HG03442 (cell line): ENCODE measurements around the gene PALM.
"Not testable (repeated sequence)": the region's sequence is repeated elsewhere in the genome, so short reads cannot be mapped to it uniquely, and the experiment has no call there.

Source experiments
- ATAC-seq: cut with Tn5 transposase; IDR thresholded peaks from one replicate; pipeline ENCODE4 v1.9.1; 2021; ENCODE audit warnings: mild to moderate bottlenecking, moderate library complexity; ENCODE audit not compliant: unreplicated experiment

Gene PALM

DNA sequence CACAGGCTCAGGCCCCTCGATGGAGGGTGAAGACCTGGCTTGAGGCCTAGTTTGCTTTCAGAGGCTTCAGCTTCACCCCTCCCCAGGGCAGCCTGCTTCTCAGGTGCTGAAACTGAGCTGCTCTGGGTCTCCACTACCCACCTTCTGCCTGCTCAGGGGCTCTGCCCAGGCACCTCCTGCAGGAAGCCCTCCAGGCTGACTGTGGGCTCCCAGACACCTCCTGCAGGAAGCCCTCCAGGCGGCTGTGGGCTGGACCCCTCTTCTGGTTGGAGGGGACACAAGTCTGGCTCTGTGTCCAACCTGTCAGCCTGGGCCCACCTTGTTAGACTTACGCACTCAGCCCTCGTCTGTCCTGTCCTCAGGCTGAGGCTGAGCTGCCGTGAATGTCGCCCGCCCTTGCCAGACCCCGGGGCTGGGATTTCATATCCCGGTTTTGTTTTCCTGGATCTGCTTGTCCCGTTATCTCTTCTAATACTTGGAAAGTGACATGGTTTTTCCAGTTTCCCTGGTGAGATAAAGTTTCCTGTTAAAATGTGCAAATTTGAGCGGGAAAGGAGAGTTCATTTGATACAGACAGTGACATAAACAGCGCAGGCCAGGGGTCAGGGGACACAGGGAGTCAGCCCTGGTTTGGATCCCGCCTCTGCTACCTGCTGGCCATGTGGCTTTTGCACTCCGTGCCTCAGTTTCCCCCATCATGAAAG is 21.4 kb downstream of the PALM start:
- no peak for ATAC-seq

DNA sequence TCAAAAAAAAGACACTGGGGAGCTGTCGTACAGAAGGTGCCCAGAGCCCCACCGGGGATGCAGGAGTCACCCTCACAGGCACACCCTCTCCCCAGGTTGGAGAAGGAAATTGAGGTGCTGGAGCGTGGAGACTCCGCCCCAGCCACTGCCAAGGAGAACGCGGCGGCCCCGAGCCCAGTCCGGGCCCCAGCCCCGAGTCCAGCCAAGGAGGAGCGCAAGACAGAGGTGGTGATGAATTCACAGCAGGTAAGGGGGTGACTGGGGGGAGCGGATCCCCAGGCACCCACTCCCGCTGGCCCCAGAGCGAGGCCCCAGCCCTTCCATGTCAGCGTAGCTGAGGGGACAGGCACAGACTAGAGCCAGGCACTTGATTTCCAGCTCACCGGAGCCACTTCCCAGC is 22.3 kb downstream of the PALM start:
- no peak for ATAC-seq

GRCh38 chr19:732148-733069 is 23.7 kb downstream of the PALM start:
- no peak for ATAC-seq

GRCh38 chr19:734716-735115 is 26.0 kb downstream of the PALM start:
- no peak for ATAC-seq

DNA sequence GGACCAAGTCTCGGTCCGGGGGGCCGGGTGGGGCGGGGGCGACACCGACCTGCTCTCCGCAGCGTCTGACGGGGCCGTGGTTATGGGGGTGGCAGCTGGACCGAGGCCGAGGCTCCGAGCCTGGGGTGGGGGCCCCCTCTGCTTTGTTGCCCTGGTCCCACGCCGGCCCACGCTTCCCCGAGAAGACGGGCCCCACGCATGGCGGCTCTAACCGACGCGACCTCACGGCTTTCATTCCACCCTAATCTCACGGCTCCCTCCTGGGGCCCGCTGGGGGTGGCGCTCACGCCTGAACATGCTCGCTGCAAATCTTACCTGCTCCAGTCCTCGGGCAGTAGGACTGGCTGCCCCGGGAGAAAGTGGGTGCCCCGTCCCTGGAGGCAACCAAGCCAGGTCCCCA is 27.4 kb downstream of the PALM start:
- ATAC-seq = no peak

GRCh38 chr19:737591-738093 is 28.9 kb downstream of the PALM start:
- ATAC-seq = no peak

DNA sequence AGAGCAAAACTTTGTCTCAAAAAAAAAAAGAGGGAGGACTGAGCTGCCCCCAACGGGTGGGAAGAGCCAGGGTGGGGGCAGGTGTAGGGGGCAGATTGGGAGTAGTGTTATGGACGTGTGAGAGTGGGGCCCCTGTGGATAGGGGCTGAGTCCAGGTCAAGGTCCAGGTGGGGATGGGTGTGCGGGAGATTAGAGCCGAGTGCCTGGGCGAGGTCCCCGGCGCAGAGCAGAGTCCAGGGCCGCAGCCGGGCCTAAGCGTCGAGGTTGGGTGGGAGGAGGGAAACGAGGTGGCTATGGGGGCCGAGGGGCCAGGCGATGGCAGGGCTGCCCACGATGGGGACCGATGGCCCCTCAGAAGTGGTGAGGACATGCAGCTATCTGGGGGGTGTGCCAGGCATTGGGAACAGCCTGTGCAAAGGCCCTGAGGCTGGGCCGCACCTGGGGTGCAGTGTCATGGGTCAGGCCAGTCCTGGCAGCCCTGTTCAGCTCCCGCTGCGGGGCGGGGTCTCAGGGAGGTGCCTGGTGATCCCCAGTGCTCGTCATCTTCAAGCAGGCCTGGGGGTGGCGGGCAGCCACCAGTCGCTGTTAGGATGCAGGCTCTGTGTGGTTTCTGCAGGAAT is 29.9 kb downstream of the PALM start:
- no peak for ATAC-seq

- no peak for ATAC-seq
Measured at GRCh38 chr19:739998-740715, 31.4 kb downstream of the PALM start.

- ATAC-seq = not testable (repeated sequence)
Measured at GRCh38 chr19:740816-741505, 32.2 kb downstream of the PALM start.

- ATAC-seq = no peak
Measured at GRCh38 chr19:741506-742131, 32.9 kb downstream of the PALM start.

DNA sequence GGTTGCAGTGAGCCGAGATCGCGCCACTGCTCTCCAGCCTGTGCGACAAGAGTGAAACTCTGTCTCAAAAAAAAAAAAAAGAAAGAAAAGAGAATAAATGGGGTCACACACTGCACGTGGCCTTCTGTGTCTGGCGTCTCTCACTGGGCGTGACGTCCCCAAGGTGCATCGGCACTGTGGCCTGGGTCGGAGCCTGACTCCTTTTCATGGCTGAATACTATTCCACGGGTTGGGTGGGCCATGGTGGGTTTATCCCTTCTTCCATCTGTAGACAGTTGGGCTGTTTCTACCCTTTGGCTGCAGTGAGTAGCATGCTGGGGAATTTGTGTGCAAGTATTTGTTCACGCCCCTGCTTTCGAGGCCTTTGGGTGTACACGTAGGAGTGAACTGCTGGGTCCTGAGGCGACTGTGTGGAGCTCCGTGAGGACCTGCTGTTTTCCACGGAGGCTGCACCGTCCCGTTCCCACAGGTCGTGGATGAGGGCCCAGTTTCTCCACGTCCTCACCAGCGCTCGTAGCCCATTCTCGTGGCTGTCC is 33.9 kb downstream of the PALM start:
- ATAC-seq = no peak

DNA sequence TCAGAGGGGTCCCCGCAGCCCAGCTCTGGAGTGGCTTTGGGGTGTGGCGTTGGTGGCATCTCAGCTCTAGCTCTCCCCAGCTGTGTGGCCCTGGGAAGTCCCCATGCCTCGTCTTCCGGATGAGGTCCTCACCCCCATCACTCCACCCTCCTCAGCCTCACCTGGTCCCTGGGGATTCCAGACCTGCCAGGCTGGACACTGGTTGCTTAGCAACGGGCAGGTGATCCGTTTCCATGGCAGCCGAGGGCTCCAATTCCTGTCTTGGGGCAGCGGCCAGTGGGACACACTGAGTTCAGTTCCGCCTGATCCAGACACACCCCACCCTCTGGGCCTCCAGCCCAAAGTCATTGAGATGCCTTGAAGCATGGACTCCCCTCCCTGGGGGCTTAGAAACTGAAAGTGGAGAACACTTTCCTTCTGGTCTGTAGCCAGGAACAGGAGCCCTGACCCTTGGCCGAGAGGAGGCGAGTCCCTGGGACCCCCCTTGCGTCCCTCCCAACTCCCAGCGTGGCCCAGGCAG is 34.5 kb downstream of the PALM start:
- no peak for ATAC-seq

DNA sequence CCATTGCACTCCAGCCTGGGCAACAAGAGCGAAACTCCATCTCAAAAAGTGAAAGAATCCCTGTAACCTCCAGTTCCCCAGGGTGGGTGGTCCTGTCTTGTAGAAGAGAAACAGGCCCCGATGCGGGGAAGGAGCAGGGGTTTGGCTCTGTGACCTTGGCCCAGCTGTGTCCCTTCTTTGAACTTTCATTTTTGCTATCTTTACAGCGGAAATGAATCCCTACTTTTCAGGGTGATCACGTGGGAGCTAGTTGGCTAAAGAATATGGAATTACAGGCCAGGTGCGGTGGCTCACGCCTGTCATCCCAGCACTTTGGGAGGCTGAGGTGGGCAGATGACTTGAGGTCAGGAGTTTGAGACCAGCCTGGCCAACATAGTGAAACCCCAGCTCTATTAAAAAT is 36.4 kb downstream of the PALM start:
- ATAC-seq = not testable (repeated sequence)

- ATAC-seq = no peak
Measured at GRCh38 chr19:746208-746819, 37.6 kb downstream of the PALM start.

DNA sequence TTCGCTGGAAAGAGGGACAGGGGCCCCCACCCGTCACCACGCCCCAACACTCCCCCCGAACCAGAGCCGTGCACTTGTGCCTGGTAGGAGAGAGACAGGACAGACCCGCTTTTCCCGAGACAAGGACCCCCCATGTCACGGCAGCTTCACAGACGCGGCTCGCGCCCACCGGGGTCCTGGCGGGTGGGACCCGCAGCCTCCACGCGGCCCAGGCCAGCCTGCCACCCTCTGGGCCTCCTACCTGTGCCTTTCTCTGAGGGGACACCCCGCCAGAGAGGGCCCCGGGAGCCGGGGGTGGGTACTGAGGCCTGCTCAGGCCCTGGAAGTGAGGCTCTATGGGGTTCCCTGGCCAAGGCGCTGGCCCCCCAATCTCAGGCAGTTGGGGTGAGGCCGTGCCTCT is 38.2 kb downstream of the PALM start:
- no peak for ATAC-seq

GRCh38 chr19:747432-748273 is 38.9 kb downstream of the PALM start:
- no peak for ATAC-seq

DNA sequence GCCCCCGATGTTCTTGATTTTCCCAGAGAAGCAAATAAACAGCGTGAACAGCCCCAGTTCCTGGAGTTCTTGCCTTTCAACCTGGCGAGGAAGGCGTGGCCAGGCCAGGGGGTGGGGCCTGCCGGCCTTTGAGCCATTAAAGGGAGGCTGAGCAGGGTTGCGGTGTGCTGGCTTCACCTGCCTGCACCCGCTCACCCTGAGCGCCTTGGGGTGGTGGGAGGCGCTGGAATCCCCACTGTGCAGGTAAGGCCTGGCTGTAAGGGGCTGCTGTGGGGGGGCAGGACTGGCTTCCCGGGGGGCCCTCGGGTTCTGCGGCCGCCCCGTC is 39.5 kb downstream of the PALM start:
- no peak for ATAC-seq

DNA sequence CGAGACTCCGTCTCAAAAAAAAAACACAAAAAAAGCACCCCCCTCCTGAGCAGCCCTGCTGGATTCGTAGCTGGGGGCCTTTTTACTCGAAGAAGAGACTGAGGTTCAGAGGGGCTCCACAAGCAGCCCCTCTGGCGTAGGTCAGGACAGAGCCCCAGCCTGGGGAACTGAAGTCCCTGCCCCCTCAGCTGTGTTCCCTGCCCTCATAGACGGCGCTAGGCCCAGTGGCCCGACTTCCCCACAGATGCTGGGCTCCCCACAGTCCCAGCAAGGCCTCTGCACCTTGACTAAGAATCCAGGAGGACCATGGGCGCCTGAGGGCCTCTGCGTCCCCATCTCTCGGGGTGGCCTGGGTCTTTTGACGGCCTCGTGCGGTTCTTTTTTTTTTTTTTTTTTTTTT is 41.1 kb downstream of the PALM start:
- ATAC-seq = no peak
